Stimulated activated CD8-positive, alpha-beta memory T cell treated with anti-CD3 and anti-CD28 coated beads, Interleukin-7, amount 100 ng/mL, for 48 hours (primary cell): Measurements from ENCODE around the gene CCDC187.

Experiments
- DNase-seq, 2 donors: peaks; one replicate each; pipeline ENCODE4 v3.0.0-alpha.2; 2020; ENCODE audit warnings: low read depth in 1 of 2; ENCODE audit errors: extremely low read depth in 1 of 2

Gene CCDC187

GRCh38 chr9:136300016-136300545, 3.8 kb downstream of the CCDC187 start:
- DNase-seq: no peak

- no peak for DNase-seq
Measured at GRCh38 chr9:136299541-136299940, 4.4 kb downstream of the CCDC187 start.

GRCh38 chr9:136299116-136299515, 4.8 kb downstream of the CCDC187 start:
- DNase-seq: no peak

GRCh38 chr9:136297766-136298735, 5.8 kb downstream of the CCDC187 start:
- DNase-seq: no peak

GRCh38 chr9:136297016-136297691, 6.7 kb downstream of the CCDC187 start:
- DNase-seq: no peak

- DNase-seq: no peak
Measured at GRCh38 chr9:136296434-136297015, 7.4 kb downstream of the CCDC187 start.

GRCh38 chr9:136295542-136296433, 8.1 kb downstream of the CCDC187 start:
- DNase-seq: no peak

GRCh38 chr9:136295055-136295454, 8.8 kb downstream of the CCDC187 start:
- no peak for DNase-seq

GRCh38 chr9:136294437-136294836, 9.5 kb downstream of the CCDC187 start:
- DNase-seq: no peak

- no peak for DNase-seq
Measured at GRCh38 chr9:136293476-136294077, 10.3 kb downstream of the CCDC187 start.

GRCh38 chr9:136292591-136293448, 11.1 kb downstream of the CCDC187 start:
- DNase-seq: no peak

GRCh38 chr9:136292026-136292538, 11.8 kb downstream of the CCDC187 start:
- DNase-seq: no peak

- DNase-seq: no peak
Measured at GRCh38 chr9:136291306-136292025, 12.4 kb downstream of the CCDC187 start.

GRCh38 chr9:136290508-136291000, 13.3 kb downstream of the CCDC187 start:
- DNase-seq: no peak

- no peak for DNase-seq
Measured at GRCh38 chr9:136289651-136290507, 14.0 kb downstream of the CCDC187 start.

- no peak for DNase-seq
Measured at GRCh38 chr9:136287960-136288753, 15.7 kb downstream of the CCDC187 start.
